ENCODE measurements around the gene MRPS21. TPM values are rescaled to one million over a fixed set of nuclear protein-coding genes. Genes with fewer than 3 reads are reported as not detected.

MRPS21 gene
- total and polyA plus RNA-seq, 9 of the 15 experiments (the other 6 are each of a cell fraction or from before 2014, with no cell fraction given) = 119 to 407 (median 149) TPM

DNA sequence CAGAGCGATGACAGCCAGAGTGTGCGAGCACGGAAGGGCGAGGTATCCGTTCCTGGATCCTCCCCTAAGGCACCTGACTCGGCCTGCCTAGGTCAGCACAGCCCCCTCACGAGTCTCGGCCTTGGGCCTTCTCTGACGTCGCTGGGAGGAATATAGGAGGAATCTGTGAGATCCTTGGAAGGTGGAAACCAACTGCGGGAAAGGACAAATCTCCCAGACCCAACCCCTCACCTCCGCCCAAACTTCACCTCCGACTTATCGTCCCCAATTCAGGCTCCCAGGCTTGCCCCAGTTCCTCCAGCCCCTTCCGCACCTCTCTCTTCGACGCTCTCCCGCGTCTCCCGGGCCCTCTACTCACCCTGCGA lies 25.3 kb upstream of the MRPS21 start (continued):
- TF ChIP-seq, protein P1, sequence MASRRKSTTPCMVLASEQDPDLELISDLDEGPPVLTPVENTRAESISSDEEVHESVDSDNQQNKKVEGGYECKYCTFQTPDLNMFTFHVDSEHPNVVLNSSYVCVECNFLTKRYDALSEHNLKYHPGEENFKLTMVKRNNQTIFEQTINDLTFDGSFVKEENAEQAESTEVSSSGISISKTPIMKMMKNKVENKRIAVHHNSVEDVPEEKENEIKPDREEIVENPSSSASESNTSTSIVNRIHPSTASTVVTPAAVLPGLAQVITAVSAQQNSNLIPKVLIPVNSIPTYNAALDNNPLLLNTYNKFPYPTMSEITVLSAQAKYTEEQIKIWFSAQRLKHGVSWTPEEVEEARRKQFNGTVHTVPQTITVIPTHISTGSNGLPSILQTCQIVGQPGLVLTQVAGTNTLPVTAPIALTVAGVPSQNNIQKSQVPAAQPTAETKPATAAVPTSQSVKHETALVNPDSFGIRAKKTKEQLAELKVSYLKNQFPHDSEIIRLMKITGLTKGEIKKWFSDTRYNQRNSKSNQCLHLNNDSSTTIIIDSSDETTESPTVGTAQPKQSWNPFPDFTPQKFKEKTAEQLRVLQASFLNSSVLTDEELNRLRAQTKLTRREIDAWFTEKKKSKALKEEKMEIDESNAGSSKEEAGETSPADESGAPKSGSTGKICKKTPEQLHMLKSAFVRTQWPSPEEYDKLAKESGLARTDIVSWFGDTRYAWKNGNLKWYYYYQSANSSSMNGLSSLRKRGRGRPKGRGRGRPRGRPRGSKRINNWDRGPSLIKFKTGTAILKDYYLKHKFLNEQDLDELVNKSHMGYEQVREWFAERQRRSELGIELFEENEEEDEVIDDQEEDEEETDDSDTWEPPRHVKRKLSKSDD (conservative IDR thresholded peaks at IDR 0.05; ENCODE audit: low read length) = no peak
- no peak for TF ChIP-seq KLF1 (tag; IDR thresholded peaks at IDR 0.05)
- no peak for TF ChIP-seq ILF3 (IDR thresholded peaks at IDR 0.05; ENCODE audit: borderline replicate concordance)
- no peak for TF ChIP-seq MTF1 (CRISPR knock-in tag; IDR thresholded peaks at IDR 0.05; ENCODE audit: borderline replicate concordance)
- TF ChIP-seq, protein P2, sequence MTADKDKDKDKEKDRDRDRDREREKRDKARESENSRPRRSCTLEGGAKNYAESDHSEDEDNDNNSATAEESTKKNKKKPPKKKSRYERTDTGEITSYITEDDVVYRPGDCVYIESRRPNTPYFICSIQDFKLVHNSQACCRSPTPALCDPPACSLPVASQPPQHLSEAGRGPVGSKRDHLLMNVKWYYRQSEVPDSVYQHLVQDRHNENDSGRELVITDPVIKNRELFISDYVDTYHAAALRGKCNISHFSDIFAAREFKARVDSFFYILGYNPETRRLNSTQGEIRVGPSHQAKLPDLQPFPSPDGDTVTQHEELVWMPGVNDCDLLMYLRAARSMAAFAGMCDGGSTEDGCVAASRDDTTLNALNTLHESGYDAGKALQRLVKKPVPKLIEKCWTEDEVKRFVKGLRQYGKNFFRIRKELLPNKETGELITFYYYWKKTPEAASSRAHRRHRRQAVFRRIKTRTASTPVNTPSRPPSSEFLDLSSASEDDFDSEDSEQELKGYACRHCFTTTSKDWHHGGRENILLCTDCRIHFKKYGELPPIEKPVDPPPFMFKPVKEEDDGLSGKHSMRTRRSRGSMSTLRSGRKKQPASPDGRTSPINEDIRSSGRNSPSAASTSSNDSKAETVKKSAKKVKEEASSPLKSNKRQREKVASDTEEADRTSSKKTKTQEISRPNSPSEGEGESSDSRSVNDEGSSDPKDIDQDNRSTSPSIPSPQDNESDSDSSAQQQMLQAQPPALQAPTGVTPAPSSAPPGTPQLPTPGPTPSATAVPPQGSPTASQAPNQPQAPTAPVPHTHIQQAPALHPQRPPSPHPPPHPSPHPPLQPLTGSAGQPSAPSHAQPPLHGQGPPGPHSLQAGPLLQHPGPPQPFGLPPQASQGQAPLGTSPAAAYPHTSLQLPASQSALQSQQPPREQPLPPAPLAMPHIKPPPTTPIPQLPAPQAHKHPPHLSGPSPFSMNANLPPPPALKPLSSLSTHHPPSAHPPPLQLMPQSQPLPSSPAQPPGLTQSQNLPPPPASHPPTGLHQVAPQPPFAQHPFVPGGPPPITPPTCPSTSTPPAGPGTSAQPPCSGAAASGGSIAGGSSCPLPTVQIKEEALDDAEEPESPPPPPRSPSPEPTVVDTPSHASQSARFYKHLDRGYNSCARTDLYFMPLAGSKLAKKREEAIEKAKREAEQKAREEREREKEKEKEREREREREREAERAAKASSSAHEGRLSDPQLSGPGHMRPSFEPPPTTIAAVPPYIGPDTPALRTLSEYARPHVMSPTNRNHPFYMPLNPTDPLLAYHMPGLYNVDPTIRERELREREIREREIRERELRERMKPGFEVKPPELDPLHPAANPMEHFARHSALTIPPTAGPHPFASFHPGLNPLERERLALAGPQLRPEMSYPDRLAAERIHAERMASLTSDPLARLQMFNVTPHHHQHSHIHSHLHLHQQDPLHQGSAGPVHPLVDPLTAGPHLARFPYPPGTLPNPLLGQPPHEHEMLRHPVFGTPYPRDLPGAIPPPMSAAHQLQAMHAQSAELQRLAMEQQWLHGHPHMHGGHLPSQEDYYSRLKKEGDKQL (CRISPR knock-in tag; IDR thresholded peaks at IDR 0.05; ENCODE audit: borderline replicate concordance) = no peak
- TF ChIP-seq ZC3H11A (IDR thresholded peaks at IDR 0.05; ENCODE audit: low read depth, low read length) = no peak
- TF ChIP-seq NR3C1 (CRISPR knock-in tag; IDR thresholded peaks at IDR 0.05) = 0 out of 2 replicates have a peak, but pooled peaks have one; percentile 43
- peak; percentile 54 for TF ChIP-seq CHD1 (IDR thresholded peaks at IDR 0.05; ENCODE audit: low read length)
- no peak for TF ChIP-seq ZBED1 (IDR thresholded peaks at IDR 0.05)
- TF ChIP-seq CREM (IDR thresholded peaks at IDR 0.05; ENCODE audit: low read depth) = 0 out of 2 replicates have a peak, but pooled peaks have one; percentile 14
- TF ChIP-seq, protein P3, sequence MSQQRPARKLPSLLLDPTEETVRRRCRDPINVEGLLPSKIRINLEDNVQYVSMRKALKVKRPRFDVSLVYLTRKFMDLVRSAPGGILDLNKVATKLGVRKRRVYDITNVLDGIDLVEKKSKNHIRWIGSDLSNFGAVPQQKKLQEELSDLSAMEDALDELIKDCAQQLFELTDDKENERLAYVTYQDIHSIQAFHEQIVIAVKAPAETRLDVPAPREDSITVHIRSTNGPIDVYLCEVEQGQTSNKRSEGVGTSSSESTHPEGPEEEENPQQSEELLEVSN (IDR thresholded peaks at IDR 0.05; ENCODE audit: borderline replicate concordance in 1 of 2, extremely low read depth in 1 of 2, insufficient read depth in 1 of 2, insufficient read length in 1 of 2, low read depth in 1 of 2, low read length in 1 of 2, poor library complexity in 1 of 2, severe bottlenecking in 1 of 2) = peak in 1 of 2 experiments; percentile 19
- no peak for TF ChIP-seq NFIC (IDR thresholded peaks at IDR 0.05)
- TF ChIP-seq, protein P4, sequence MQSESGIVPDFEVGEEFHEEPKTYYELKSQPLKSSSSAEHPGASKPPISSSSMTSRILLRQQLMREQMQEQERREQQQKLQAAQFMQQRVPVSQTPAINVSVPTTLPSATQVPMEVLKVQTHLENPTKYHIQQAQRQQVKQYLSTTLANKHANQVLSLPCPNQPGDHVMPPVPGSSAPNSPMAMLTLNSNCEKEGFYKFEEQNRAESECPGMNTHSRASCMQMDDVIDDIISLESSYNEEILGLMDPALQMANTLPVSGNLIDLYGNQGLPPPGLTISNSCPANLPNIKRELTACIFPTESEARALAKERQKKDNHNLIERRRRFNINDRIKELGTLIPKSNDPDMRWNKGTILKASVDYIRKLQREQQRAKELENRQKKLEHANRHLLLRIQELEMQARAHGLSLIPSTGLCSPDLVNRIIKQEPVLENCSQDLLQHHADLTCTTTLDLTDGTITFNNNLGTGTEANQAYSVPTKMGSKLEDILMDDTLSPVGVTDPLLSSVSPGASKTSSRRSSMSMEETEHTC (IDR thresholded peaks at IDR 0.05) = 0 out of 2 replicates have a peak, but pooled peaks have one; percentile 15

Measured in K562 (cell line).